Fibroblast of lung (primary cell): ENCODE data around the gene COL16A1. TPM values are rescaled to one million over a fixed set of nuclear protein-coding genes. Genes with fewer than 3 reads are reported as not detected.

Experiments used
- DNase-seq, 2 donors: peaks; one replicate each; pipeline versions ENCODE4 v3.0.0 to v3.0.0-alpha.2; 2010; ENCODE audit warnings: low read depth in 2 of 2
- H2AFZ ChIP-seq: 2 replicates; pipeline ENCODE4 v1.5.1; 2012; ENCODE audit warnings: low read length, control low read depth, inconsistent platforms
- H3K27ac ChIP-seq: 2 replicates; pipeline ENCODE4 v1.5.1; 2011; ENCODE audit warnings: low read length, control low read depth; ENCODE audit not compliant: insufficient read depth
- H3K27me3 ChIP-seq: 2 replicates; pipeline ENCODE4 v1.5.1; 2011; ENCODE audit warnings: mild to moderate bottlenecking, low read length; ENCODE audit not compliant: control insufficient read depth, insufficient read depth
- H3K36me3 ChIP-seq: 2 replicates; pipeline ENCODE4 v1.5.1; 2011; ENCODE audit warnings: low read length; ENCODE audit not compliant: control insufficient read depth, insufficient read depth
- H3K4me1 ChIP-seq: 2 replicates; pipeline ENCODE4 v1.5.1; 2011; ENCODE audit warnings: low read length; ENCODE audit not compliant: control insufficient read depth, insufficient read depth; ENCODE audit errors: extremely low read depth
- H3K4me2 ChIP-seq: 2 replicates; pipeline ENCODE4 v1.5.1; 2011; ENCODE audit warnings: low read length, control low read depth; ENCODE audit not compliant: insufficient read depth; ENCODE audit errors: extremely low read depth
- H3K4me3 ChIP-seq, 4 experiments: fragments of 200-600 bp in 1 of 4; sonication (generic) in 1 of 4; replicated peaks in 1 of 4; 2 replicates each; pipeline ENCODE4 v1.5.1; 2011 to 2016; ENCODE audit warnings: low read length in 4 of 4, low read depth in 3 of 4, mild to moderate bottlenecking in 3 of 4, control low read depth in 2 of 4, inconsistent platforms in 1 of 4, mixed read lengths in 1 of 4; ENCODE audit not compliant: insufficient read depth in 1 of 4; ENCODE audit errors: control extremely low read depth in 1 of 4
- H3K79me2 ChIP-seq: 2 replicates; pipeline ENCODE4 v1.5.1; 2012; ENCODE audit warnings: mild to moderate bottlenecking, low read length, inconsistent platforms; ENCODE audit not compliant: control insufficient read depth, insufficient read depth
- H3K9ac ChIP-seq: 2 replicates; pipeline ENCODE4 v1.5.1; 2011; ENCODE audit warnings: mild to moderate bottlenecking, low read length, control low read depth; ENCODE audit not compliant: insufficient read depth
- H3K9me3 ChIP-seq: 2 replicates; pipeline ENCODE4 v1.5.1; 2012; ENCODE audit warnings: low read depth, low read length; ENCODE audit not compliant: control insufficient read depth, insufficient read depth
- H4K20me1 ChIP-seq: 2 replicates; pipeline ENCODE4 v1.5.1; 2011; ENCODE audit warnings: low read length; ENCODE audit not compliant: control insufficient read depth, insufficient read depth; ENCODE audit errors: extremely low read depth
- CTCF ChIP-seq, 2 donors: IDR thresholded peaks in 1 of 2; conservative IDR thresholded peaks in 1 of 2; 1 replicate in 1 of 2; 2 replicates in 1 of 2; pipeline ENCODE4 v1.5.1; 2011 to 2012; ENCODE audit warnings: low read length in 2 of 2, control low read depth in 1 of 2, inconsistent platforms in 1 of 2, low read depth in 1 of 2, mild to moderate bottlenecking in 1 of 2
- EZH2 ChIP-seq: IDR thresholded peaks from 2 replicates; pipeline ENCODE4 v1.5.1; 2012; ENCODE audit warnings: low read length, control low read depth, mild to moderate bottlenecking; ENCODE audit errors: missing control alignments
- polyA plus RNA-seq, 2 donors: library from polyadenylated mRNA; depleted of rRNA in 1 of 2; stranded (reverse) in 1 of 2; unstranded in 1 of 2; fragments of >200 nt; gene quantifications; 2 replicates each; pipeline ENCODE4 v1.2.1, GENCODE V29; 2011 to 2012; ENCODE audit warnings: missing spikeins in 1 of 2
- total RNA-seq: library from RNA; depleted of rRNA; stranded (reverse); fragments of >200 nt; gene quantifications from 2 replicates; pipeline ENCODE4 v1.2.1, GENCODE V29; 2014

The COL16A1 gene
- total and polyA plus RNA-seq, 2 donors (not counting 1 experiment from before 2014, with no cell fraction given): 20.9 to 80.3 TPM

- no peak for DNase-seq
- no peaks in the 10 kb centered on the region for H3K36me3 ChIP-seq
- no peaks in the 10 kb centered on the region for H3K4me1 ChIP-seq
- H3K79me2 ChIP-seq: no peaks in the 10 kb centered on the region
- H3K4me3 ChIP-seq: peak within 1 kb of the TSS; percentile 9 to 52 (median 41)
- H4K20me1 ChIP-seq: no peaks in the 10 kb centered on the region
- TF ChIP-seq CTCF (conservative IDR thresholded peaks at IDR 0.05 in 1 of 2, IDR thresholded peaks at IDR 0.05 in 1 of 2; ENCODE audit: low read depth in 1 of 2, low read length in 2 of 2): no peak
- peak; percentile 89 for TF ChIP-seq EZH2
- H3K27ac ChIP-seq: no peak within 1 kb of the TSS
- no peak within 1 kb of the TSS for H3K9ac ChIP-seq
- H3K4me2 ChIP-seq: peak within 1 kb of the TSS; percentile 71
- peaks cover 19% of the 10 kb centered on the region for H3K27me3 ChIP-seq
- no peak within 1 kb of the TSS for H2AFZ ChIP-seq
- H3K9me3 ChIP-seq: no peaks in the 10 kb centered on the region
Observed at GRCh38 chr1:31617218-31617915, 86.5 kb downstream of the COL16A1 start, which contains the start of gene HCRTR1. TSS of gene HCRTR1 (plus strand) at chr1:31617689. CDS start at chr1:31619193, 1,504 bp downstream.

DNA sequence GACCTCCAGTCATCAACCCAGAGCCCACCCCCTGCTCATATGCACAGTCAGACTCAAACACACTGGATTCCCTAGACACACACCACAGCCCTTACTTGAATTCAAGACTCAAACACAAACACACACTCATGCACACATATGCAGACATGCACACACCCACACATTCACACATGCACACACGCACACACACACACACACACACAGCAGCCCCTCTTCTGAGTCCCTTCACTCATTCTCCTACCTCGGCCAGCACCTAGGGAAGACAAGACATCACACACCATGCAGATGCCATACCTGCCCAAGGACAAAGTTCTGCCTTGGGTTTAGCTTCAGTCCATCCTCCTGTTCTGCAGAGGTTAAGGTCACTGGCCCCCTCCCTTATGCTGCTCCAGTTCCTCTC lies 87.9 kb downstream of the COL16A1 start:
- TF ChIP-seq CTCF (conservative IDR thresholded peaks at IDR 0.05 in 1 of 2, IDR thresholded peaks at IDR 0.05 in 1 of 2; ENCODE audit: low read depth in 1 of 2, low read length in 2 of 2): no peak
- no peak for TF ChIP-seq EZH2
- no peak overlapping the region for H3K27ac ChIP-seq
- H3K9me3 ChIP-seq: no peaks in the 10 kb centered on the region
- no peaks in the 10 kb centered on the region for H3K79me2 ChIP-seq
- DNase-seq: no peak
- H3K4me3 ChIP-seq: no peak overlapping the region
- no peaks in the 10 kb centered on the region for H3K4me1 ChIP-seq
- no peak overlapping the region for H3K9ac ChIP-seq
- H3K4me2 ChIP-seq: no peak overlapping the region
- peaks cover 19% of the 10 kb centered on the region for H3K27me3 ChIP-seq
- no peak overlapping the region for H2AFZ ChIP-seq
- H4K20me1 ChIP-seq: no peaks in the 10 kb centered on the region
- H3K36me3 ChIP-seq: no peaks in the 10 kb centered on the region

DNA sequence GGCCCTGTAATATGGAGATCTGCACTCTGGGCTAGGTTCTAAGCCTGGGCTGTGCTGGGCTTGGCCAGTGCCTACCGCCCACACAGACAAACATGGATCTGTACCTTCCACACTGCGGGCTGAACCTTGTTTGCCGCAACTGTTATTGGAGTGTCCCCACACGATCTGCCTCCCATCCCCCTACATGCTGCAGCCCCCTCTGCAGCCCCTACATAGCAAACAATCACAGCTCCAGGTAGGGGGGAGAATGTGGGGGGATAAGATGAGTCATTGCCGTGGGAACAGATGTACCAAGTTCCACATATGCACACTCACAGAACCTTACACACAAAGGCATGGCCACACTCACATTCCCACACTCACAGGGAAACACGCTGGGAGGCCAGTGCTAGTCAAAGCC lies 88.4 kb downstream of the COL16A1 start:
- no peaks in the 10 kb centered on the region for H3K79me2 ChIP-seq
- H4K20me1 ChIP-seq: no peaks in the 10 kb centered on the region
- DNase-seq: peak in 1 of 2 donors; percentile 26
- no peak overlapping the region for H3K4me2 ChIP-seq
- no peak overlapping the region for H3K27ac ChIP-seq
- no peak overlapping the region for H3K9ac ChIP-seq
- no peaks in the 10 kb centered on the region for H3K4me1 ChIP-seq
- TF ChIP-seq EZH2: no peak
- TF ChIP-seq CTCF (conservative IDR thresholded peaks at IDR 0.05 in 1 of 2, IDR thresholded peaks at IDR 0.05 in 1 of 2; ENCODE audit: low read depth in 1 of 2, low read length in 2 of 2): no peak
- no peaks in the 10 kb centered on the region for H3K36me3 ChIP-seq
- H3K4me3 ChIP-seq: no peak overlapping the region
- peaks cover 19% of the 10 kb centered on the region for H3K27me3 ChIP-seq
- H3K9me3 ChIP-seq: no peaks in the 10 kb centered on the region
- no peak overlapping the region for H2AFZ ChIP-seq
